Right lobe of liver (tissue), 4 donors: Measurements from ENCODE around the gene VAV3.

Source experiments
- POLR2A ChIP-seq: fragments of 450-650 bp; IDR thresholded peaks from one replicate; pipeline ENCODE4 v1.6.1; 2017; ENCODE audit warnings: antibody characterized with exemption, mild to moderate bottlenecking
- TF ChIP-seq, protein P1 (sequence below), 4 donors: fragments of 200-600 bp in 3 of 4; fragments of 450-650 bp in 1 of 4; IDR thresholded peaks; one replicate each; pipeline versions ENCODE4 v1.5.1 to v1.8.0; 2016 to 2022; ENCODE audit warnings: antibody characterized with exemption in 4 of 4, mild to moderate bottlenecking in 2 of 4
- donor health status: DM: no; HTN: no; CAD: no.
- donor health status: DM: no; HTN: no; CAD: no.
- donor health status: DM: no; HTN: yes; CAD: no.

DNA sequence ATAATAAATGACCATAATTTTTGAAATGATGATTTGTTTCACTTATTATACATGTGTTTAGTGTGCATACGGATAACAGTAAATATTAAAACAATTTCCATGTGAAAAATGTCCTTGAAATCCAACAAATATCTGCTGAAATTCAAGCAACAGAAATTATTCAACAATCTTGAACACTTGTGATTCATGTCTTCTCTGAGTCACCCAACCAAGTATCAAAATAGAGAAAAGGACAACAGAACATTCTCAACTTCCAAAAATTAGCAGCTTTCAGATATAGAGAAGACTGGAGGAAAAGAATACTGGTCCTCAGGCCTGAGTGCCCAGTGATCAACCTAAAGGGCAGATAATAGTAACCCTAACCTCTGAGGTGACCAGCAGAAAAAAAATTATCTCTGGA is 90.8 kb downstream of the VAV3 start:
- TF ChIP-seq, protein P1, sequence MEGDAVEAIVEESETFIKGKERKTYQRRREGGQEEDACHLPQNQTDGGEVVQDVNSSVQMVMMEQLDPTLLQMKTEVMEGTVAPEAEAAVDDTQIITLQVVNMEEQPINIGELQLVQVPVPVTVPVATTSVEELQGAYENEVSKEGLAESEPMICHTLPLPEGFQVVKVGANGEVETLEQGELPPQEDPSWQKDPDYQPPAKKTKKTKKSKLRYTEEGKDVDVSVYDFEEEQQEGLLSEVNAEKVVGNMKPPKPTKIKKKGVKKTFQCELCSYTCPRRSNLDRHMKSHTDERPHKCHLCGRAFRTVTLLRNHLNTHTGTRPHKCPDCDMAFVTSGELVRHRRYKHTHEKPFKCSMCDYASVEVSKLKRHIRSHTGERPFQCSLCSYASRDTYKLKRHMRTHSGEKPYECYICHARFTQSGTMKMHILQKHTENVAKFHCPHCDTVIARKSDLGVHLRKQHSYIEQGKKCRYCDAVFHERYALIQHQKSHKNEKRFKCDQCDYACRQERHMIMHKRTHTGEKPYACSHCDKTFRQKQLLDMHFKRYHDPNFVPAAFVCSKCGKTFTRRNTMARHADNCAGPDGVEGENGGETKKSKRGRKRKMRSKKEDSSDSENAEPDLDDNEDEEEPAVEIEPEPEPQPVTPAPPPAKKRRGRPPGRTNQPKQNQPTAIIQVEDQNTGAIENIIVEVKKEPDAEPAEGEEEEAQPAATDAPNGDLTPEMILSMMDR (IDR thresholded peaks at IDR 0.05) = no peak
- TF ChIP-seq POLR2A = no peak
